Esophagus squamous epithelium (tissue), 5 donors: ENCODE results near the gene HIVEP1. TPM values are rescaled to one million over a fixed set of nuclear protein-coding genes. Genes with fewer than 3 reads are reported as not detected.

ENCODE experiments used
- DNase-seq: peaks from one replicate; lab custom pipeline; 2025; lab: John Stamatoyannopoulos, UW
- H3K27ac ChIP-seq, 4 donors: fragments of 200-600 bp; sonication (generic); one replicate each; pipeline ENCODE4 v1.5.1; 2016 to 2019; ENCODE audit warnings: mild to moderate bottlenecking in 1 of 4
- H3K27me3 ChIP-seq, 4 donors: fragments of 200-600 bp; sonication (generic); 1 replicate in 3 of 4; 2 replicates in 1 of 4; pipeline versions ENCODE4 v1.5.1 to v1.6.0; 2017 to 2021; ENCODE audit warnings: antibody characterized with exemption in 1 of 4
- H3K36me3 ChIP-seq, 3 donors: fragments of 200-600 bp; sonication (generic); one replicate each; pipeline ENCODE4 v1.5.1; 2016 to 2019
- H3K4me1 ChIP-seq, 3 donors: fragments of 200-600 bp; sonication (generic); one replicate each; pipeline ENCODE4 v1.5.1; 2017 to 2019
- H3K4me3 ChIP-seq, 4 donors: fragments of 200-600 bp; sonication (generic); 1 replicate in 3 of 4; 2 replicates in 1 of 4; pipeline ENCODE4 v1.5.1; 2016 to 2019; ENCODE audit warnings: mild to moderate bottlenecking in 2 of 4, moderate library complexity in 1 of 4
- H3K9me3 ChIP-seq, 3 donors: fragments of 200-600 bp; sonication (generic); one replicate each; pipeline ENCODE4 v1.5.1; 2016 to 2019
- POLR2A ChIP-seq, 4 donors: fragments of 450-650 bp; IDR thresholded peaks; one replicate each; pipeline ENCODE4 v1.6.1; 2017; ENCODE audit warnings: antibody characterized with exemption in 4 of 4, mild to moderate bottlenecking in 4 of 4, moderate library complexity in 3 of 4
- WGBS, 2 donors: methylation state at CpG; one replicate each; pipeline ENCODE4 v1.1.5; 2018; 5-methylcytosine and 5-hydroxymethylcytosine counted together
- intact Hi-C: fragments of 100-400 bp; cut with DNase I; formaldehyde crosslinking; loops from one replicate; pipeline ENCODE4 v1.15.0; 2022
- total RNA-seq, 4 donors: library from RNA; depleted of rRNA; stranded (reverse); fragments of >200 nt; gene quantifications; one replicate each; pipeline ENCODE4 v1.1.0, GENCODE V29; 2016
- TF ChIP-seq, protein P1 (sequence below), 6 experiments: fragments of 450-650 bp in 4 of 6; fragments of 200-600 bp in 2 of 6; sonication (generic) in 2 of 6; IDR thresholded peaks; one replicate each; pipeline ENCODE4 v1.5.1; 2016 to 2019; ENCODE audit warnings: antibody characterized with exemption in 6 of 6, mild to moderate bottlenecking in 4 of 6, moderate library complexity in 4 of 6
- donor health status: DM: yes; HTN: yes; CAD: no.

Gene HIVEP1
- total RNA-seq, 4 donors from 2014 or later = 11.0 to 22.3 (median 20.7) TPM

DNA sequence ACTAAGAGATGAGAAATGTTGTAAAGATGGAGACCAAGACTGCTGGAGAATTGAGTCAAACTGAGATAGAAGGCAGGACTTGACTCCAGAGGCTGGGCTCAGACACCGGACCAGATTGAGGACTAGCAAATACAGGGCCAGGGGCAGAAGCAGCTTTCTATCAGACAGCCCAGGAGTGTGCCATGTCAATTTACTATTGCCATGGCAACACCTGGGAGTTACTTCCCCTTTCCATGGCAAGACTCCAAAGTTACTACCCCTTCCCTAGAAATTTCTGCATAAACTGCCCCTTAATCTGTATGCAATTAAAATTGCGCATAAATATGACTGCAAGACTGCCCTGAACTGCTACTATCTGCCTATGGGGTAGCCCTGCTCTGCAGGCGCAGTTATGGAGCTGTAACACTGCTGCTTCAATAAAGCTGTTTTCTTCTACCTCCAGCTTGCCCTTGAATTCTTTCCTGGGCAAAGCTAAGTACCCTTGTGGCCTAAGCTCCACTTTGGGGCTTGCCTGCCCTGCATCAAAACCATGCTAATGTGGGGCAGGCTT lies 188.0 kb downstream of the HIVEP1 start:
- no peak for DNase-seq
- H3K9me3 ChIP-seq = no peaks in the 10 kb centered on the region
- H3K4me3 ChIP-seq = no peak overlapping the region
- no peak overlapping the region for H3K27ac ChIP-seq
- H3K4me1 ChIP-seq = no peaks in the 10 kb centered on the region
- H3K27me3 ChIP-seq = no peaks in the 10 kb centered on the region
- no peaks in the 10 kb centered on the region for H3K36me3 ChIP-seq
- WGBS, 2 donors = 92 to 100% methylated on average over 3 of the region's 3 CpGs
- intact Hi-C loops = no loop called here
- TF ChIP-seq POLR2A (IDR thresholded peaks at IDR 0.05) = no peak
- TF ChIP-seq, protein P1, sequence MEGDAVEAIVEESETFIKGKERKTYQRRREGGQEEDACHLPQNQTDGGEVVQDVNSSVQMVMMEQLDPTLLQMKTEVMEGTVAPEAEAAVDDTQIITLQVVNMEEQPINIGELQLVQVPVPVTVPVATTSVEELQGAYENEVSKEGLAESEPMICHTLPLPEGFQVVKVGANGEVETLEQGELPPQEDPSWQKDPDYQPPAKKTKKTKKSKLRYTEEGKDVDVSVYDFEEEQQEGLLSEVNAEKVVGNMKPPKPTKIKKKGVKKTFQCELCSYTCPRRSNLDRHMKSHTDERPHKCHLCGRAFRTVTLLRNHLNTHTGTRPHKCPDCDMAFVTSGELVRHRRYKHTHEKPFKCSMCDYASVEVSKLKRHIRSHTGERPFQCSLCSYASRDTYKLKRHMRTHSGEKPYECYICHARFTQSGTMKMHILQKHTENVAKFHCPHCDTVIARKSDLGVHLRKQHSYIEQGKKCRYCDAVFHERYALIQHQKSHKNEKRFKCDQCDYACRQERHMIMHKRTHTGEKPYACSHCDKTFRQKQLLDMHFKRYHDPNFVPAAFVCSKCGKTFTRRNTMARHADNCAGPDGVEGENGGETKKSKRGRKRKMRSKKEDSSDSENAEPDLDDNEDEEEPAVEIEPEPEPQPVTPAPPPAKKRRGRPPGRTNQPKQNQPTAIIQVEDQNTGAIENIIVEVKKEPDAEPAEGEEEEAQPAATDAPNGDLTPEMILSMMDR (IDR thresholded peaks at IDR 0.05) = no peak

GRCh38 chr6:12200761-12201160 lies 188.6 kb downstream of the HIVEP1 start:
- WGBS, 2 donors = 0 to 27% methylated on average over 1 of the region's 1 CpG
- H3K4me1 ChIP-seq = no peaks in the 10 kb centered on the region
- H3K9me3 ChIP-seq = no peaks in the 10 kb centered on the region
- H3K27ac ChIP-seq = no peak overlapping the region
- H3K27me3 ChIP-seq = no peaks in the 10 kb centered on the region
- DNase-seq = no peak
- H3K36me3 ChIP-seq = no peaks in the 10 kb centered on the region
- intact Hi-C loops = no loop called here
- no peak for TF ChIP-seq POLR2A (IDR thresholded peaks at IDR 0.05)
- TF ChIP-seq, protein P1 (IDR thresholded peaks at IDR 0.05) = no peak
- no peak overlapping the region for H3K4me3 ChIP-seq

DNA sequence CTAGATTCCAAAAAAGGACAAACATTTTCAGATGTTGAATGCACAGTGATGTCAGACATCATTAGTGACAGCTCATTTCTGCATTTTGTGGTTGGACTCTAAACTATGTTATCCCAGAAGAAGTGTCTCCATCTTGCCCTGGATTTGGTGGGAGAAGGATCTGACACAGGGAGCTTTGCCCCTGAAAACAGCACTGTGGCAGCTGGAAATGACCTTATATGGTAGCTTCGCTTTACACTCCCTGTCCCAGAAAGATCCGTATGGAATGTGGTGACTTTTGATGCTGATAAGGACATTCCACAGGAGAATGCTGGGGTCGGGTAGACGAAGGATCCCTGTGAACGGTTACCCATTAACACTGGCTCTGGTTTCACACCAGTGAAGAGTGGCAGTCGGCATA lies 190.9 kb downstream of the HIVEP1 start:
- Histone ChIP-seq H3K36me3 (no peaks in the 10 kb centered on the region), H3K9me3 (no peaks in the 10 kb centered on the region), H3K4me1 (no peaks in the 10 kb centered on the region), H3K27ac (no peak overlapping the region), H3K27me3 (no peaks in the 10 kb centered on the region), H3K4me3 (no peak overlapping the region)
- 82 to 83% methylated on average over 6 of the region's 6 CpGs for WGBS, 2 donors
- TF ChIP-seq, protein P1 (IDR thresholded peaks at IDR 0.05) = no peak
- TF ChIP-seq POLR2A (IDR thresholded peaks at IDR 0.05) = no peak
- intact Hi-C loops = no loop called here
- DNase-seq = no peak

DNA sequence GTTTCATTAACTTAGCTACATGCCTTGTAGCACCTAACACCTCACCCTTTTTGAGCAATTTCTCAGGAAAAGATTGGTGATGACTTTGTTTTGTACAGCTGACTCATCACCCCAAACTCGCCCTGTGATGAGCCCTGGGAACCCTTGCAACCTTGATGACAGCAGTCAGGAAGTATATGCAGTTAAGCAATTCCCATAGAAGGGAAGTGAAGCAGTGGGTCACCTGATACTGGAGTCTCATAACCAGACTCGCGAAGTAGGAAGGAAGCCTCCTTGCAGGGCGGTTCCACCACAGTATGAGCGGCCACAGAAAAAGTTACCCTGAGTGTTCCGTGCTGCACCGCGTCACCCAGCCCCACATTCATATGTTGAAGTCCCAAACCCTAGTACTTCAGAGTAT lies 196.1 kb downstream of the HIVEP1 start:
- no peaks in the 10 kb centered on the region for H3K9me3 ChIP-seq
- H3K4me3 ChIP-seq = no peak overlapping the region
- no peaks in the 10 kb centered on the region for H3K4me1 ChIP-seq
- intact Hi-C loops = no loop called here
- no peak for TF ChIP-seq POLR2A (IDR thresholded peaks at IDR 0.05)
- TF ChIP-seq, protein P1 (IDR thresholded peaks at IDR 0.05) = no peak
- WGBS, 2 donors = 51 to 60% methylated on average over 8 of the region's 8 CpGs
- no peaks in the 10 kb centered on the region for H3K27me3 ChIP-seq
- H3K36me3 ChIP-seq = no peaks in the 10 kb centered on the region
- no peak for DNase-seq
- no peak overlapping the region for H3K27ac ChIP-seq

- H3K27ac ChIP-seq = no peak overlapping the region
- no peaks in the 10 kb centered on the region for H3K27me3 ChIP-seq
- WGBS, 2 donors = 79 to 89% methylated on average over 4 of the region's 4 CpGs
These were observed 196.6 kb downstream of the HIVEP1 start for GRCh38 chr6:12208673-12209072.

More at GRCh38 chr6:12208673-12209072, 196.6 kb downstream of the HIVEP1 start:
- TF ChIP-seq, protein P1 (IDR thresholded peaks at IDR 0.05) = no peak
- no peak for TF ChIP-seq POLR2A (IDR thresholded peaks at IDR 0.05)
- DNase-seq = no peak
- no peak overlapping the region for H3K4me3 ChIP-seq
- no peaks in the 10 kb centered on the region for H3K9me3 ChIP-seq
- H3K36me3 ChIP-seq = no peaks in the 10 kb centered on the region
- intact Hi-C loops = no loop called here
- H3K4me1 ChIP-seq = no peaks in the 10 kb centered on the region

Other genes with a start within 250 kb of the HIVEP1 start
- 1 to 10 TPM in 2 of 4 donors, under 1 TPM in 2; 0.76 to 2.5 (median 1.6) TPM for gene ADTRP, start 233.5 kb upstream of the HIVEP1 start, total RNA-seq